Fibroblast of peridontal ligament (primary cell): Measurements from ENCODE around the gene GFY.

Experiments
- DNase-seq: peaks from one replicate; pipeline ENCODE4 v3.0.0-alpha.2; 2010; ENCODE audit errors: extremely low read depth

The GFY gene

GRCh38 chr19:49428547-49429451 lies 3.6 kb downstream of the GFY start:
- no peak for DNase-seq

GRCh38 chr19:49430172-49430677 lies 5.0 kb downstream of the GFY start:
- no peak for DNase-seq

GRCh38 chr19:49430678-49431329 lies 5.6 kb downstream of the GFY start:
- DNase-seq: no peak

GRCh38 chr19:49431330-49431749 lies 6.2 kb downstream of the GFY start:
- no peak for DNase-seq

DNA sequence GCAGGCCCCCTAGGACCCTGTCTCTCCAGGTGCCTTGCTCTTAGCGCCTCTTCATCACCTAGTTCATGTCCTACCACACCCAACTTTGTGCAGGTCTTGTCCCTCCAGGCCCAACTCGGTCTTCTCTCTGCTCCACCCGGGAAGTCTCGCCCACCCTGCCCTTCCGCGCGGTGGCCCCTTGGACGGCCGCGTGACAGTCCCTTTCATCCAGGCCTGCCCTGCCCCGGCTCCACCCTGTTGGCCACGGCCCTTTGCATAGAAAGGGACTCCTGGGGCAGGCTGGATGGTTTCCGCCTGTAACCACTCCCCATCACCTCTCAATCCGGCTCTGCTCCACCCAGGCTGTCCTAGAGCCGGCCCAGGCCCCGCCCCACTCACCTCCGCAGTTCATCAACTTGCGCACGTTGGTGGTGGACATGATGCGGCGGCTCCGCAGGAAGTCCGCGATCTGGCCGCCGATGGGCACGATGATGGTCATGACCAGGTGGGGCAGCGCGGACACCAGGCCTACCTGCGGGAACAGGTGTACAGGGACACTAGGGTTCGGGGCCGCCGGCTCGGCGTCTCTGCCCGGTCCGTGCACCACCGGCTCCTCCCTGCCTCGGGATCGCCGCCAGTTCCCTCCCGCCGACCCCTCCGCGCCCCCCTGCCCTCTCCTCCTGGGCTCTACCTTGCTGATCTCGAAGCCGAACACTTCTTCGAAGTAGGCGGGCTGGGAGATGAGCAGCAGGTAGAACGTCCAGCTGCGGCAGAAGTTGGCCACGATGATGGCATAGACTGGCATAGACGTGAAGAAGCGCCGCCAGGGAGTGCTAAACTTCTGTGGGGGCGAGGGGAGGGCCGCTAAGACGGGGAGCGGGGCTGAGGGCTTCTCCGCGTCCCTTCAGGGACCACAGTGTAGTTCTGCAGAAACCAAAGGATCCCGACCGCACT lies 7.2 kb downstream of the GFY start:
- no peak for DNase-seq

GRCh38 chr19:49433240-49433901 lies 8.2 kb downstream of the GFY start:
- DNase-seq: no peak

- no peak for DNase-seq
Observed at GRCh38 chr19:49434907-49435583, 9.9 kb downstream of the GFY start.

- no peak for DNase-seq
Observed at GRCh38 chr19:49435670-49436069, 10.5 kb downstream of the GFY start.

DNA sequence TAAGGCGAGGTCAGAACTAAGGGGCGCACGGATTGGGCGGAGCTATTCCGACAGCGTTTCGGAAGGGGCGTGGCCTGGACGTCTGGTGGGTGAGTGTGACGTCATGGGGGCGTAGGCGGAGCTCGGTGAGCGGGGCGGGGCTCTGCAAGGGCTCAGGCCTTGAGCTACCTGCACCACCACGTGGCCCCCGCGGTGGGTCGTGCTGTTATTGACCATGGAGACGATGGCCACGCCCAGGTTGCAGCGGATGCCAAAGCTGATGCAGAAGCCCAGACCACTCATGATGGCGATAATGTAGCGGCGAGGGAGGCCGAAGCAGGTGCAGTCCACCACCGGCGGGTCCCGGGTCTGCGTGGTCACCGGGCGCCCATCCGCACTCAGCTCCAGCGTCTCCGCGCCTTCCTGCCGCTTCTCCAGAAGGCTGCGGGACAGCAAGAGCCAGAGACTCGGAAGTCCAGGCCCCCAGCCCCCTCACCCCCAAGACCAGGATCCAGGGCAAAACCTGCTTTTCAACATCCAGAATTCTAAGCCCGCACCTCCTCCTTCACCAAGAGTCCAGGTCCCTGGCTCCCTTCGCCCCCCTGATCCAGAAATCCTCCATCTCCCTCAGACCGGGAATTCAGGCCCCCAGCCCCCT lies 11.3 kb downstream of the GFY start:
- no peak for DNase-seq

- DNase-seq: no peak
Observed at GRCh38 chr19:49437231-49437630, 12.0 kb downstream of the GFY start.

DNA sequence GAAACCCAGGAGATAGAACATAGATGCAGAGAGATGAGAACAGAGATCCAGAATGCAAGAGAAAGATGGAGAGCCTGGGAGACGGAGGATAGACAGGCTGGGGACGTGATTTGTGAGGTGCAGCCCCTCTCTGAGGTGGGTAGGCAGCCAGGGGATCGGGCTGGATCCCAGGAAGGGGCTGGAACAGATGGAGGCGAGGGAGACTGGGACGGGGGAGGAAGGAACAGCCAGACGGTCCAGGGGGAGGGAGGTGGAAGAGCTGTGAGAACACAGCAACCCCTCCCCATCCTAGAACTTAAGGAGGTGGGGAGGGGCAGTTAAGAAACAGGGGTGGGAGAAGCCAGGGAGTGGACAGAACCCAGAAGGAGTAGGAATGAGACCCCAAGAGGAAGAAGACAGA lies 13.1 kb downstream of the GFY start:
- DNase-seq: no peak

DNA sequence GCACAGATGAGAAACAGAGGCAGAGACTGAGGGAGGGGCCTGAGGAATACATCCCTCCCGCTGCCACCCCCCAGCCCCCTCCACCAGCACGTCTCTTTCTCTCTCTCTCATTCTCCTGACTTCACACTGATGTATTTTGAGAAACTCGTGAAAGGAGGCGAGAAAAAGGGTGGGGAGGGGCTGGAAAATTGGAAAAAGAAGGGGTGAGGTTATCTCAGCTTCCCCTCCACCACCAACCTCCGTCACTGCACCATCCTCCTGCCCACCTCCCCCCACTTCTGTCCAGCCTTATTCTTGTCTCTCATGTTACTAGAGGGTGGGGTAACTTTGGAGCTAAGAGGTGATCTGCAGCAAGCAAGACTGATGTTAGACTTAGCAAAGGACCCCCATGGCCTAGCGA lies 14.6 kb downstream of the GFY start:
- DNase-seq: no peak

GRCh38 chr19:49440439-49441209 lies 15.4 kb downstream of the GFY start:
- no peak for DNase-seq

GRCh38 chr19:49441210-49441959 lies 16.2 kb downstream of the GFY start, which contains the start of gene SLC17A7:
SLC17A7 (minus strand) TSS chr19:49441527; CDS start chr19:49441379, 148 bp downstream.
- no peak for DNase-seq

- no peak for DNase-seq
Observed at GRCh38 chr19:49441960-49442350, 16.8 kb downstream of the GFY start.

- no peak for DNase-seq
Observed at GRCh38 chr19:49442354-49442753, 17.2 kb downstream of the GFY start.

- peak; percentile 64 for DNase-seq
Observed at GRCh38 chr19:49442771-49443365, 17.7 kb downstream of the GFY start.
